ENCODE measurements around the gene ZNF219. TPM values are rescaled to one million over a fixed set of nuclear protein-coding genes. Genes with fewer than 3 reads are reported as not detected.

Gene ZNF219
- total RNA-seq, 1 experiment from 2014 or later: 84.5 TPM

DNA sequence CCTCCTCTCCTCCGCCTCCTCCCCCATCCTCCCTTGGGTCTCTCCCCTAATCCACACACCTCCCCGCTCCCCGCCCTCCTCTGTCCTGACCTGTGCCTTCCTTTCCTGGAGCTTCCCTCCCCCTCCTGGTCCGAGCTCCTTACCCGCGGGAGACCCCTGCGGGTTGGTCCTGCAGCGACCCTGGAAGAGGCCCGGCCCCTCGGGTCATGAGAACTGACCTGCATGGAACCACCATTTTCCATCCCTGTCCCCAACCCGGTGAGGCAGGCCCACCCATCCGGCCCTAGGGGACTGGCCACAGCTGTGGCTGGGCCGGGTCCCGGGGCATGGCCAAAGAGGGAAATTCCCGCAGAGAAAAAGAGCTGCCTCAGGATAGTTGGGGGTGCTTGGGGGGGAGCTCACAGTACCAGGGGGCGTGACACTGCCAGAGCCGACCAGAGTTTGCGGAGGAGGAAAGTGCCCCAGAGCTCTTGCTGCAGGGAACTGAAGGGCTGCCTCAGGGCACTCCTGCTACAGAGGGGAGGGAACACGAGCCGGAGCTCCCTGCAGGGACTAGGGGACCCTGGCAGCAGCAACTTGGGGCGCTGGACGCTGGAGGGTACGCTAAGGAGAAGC lies 27.7 kb downstream of the ZNF219 start:
- Mint-ChIP-seq H3K27me3 (ENCODE audit: low read depth) (peaks cover 16% of the 10 kb centered on the region), H3K4me1 (peaks cover 26 to 30% of the 10 kb centered on the region in 2 experiments), H3K36me3 (ENCODE audit: insufficient read depth in 1 of 3, low read depth in 3 of 3) (peaks cover 22 to 36% (median 30%) of the 10 kb centered on the region in 3 experiments), H3K9me3 (no peaks in the 10 kb centered on the region), H3K4me3 (peak overlapping the region; percentile 88 to 96), H3K27ac (peak overlapping the region; percentile 95 to 98 (median 95))
- H2AFZ ChIP-seq (ENCODE audit: low read length): no peak overlapping the region
- peak overlapping the region; percentile 33 for H3K18ac ChIP-seq (ENCODE audit: insufficient read length, low read depth, low read length)
- no peak overlapping the region for H2AK5ac ChIP-seq (ENCODE audit: insufficient read length, low read length)
- no peak overlapping the region for H2BK20ac ChIP-seq (ENCODE audit: low read depth, low read length, poor library complexity, severe bottlenecking)
- H3K9ac ChIP-seq (ENCODE audit: extremely low read depth, insufficient read length, low read length): peak overlapping the region; percentile 39
- no peak overlapping the region for H2BK120ac ChIP-seq (ENCODE audit: low read depth, low read length, poor library complexity, severe bottlenecking)
- H3K23ac ChIP-seq (ENCODE audit: insufficient read length, low read depth, low read length): no peak overlapping the region
- peak; percentile 81 for DNase-seq
- H3K79me2 ChIP-seq (ENCODE audit: insufficient read depth, low read length): no peaks in the 10 kb centered on the region
- H3K4ac ChIP-seq (ENCODE audit: low read depth, low read length): no peak overlapping the region
- no peaks in the 10 kb centered on the region for H4K20me1 ChIP-seq (ENCODE audit: control insufficient read depth, insufficient read depth, insufficient read length)
- H4K8ac ChIP-seq (replicated peaks; ENCODE audit: insufficient read length, low read depth, low read length): no peak overlapping the region
- H3K27ac ChIP-seq (ENCODE audit: insufficient read length, low read depth, low read length): no peak overlapping the region
- H2BK5ac ChIP-seq (ENCODE audit: insufficient read length, low read length): no peak overlapping the region
- peak; percentile 26; the same call in 2 of the 3 replicates for TF ChIP-seq CTCF (conservative IDR thresholded peaks at IDR 0.05)
- no peak overlapping the region for H4K5ac ChIP-seq (ENCODE audit: insufficient read length, low read depth, low read length)
- peak overlapping the region; percentile 13; the same call in 1 of the 2 replicates for H3K14ac ChIP-seq (ENCODE audit: insufficient read depth, low read length)
- no peak overlapping the region for H4K91ac ChIP-seq (ENCODE audit: insufficient read length, low read depth, low read length)
- H2BK12ac ChIP-seq (ENCODE audit: insufficient read length, low read depth, low read length): no peak overlapping the region
- H3K4me2 ChIP-seq (ENCODE audit: insufficient read depth, insufficient read length, low read length): peak overlapping the region; percentile 76
- H3K4me1 ChIP-seq (ENCODE audit: insufficient read depth, low read length): peaks cover 4% of the 10 kb centered on the region; the same call in 1 of the 2 replicates
- no peak overlapping the region for H2BK15ac ChIP-seq (ENCODE audit: low read depth, low read length)
- H3K23me2 ChIP-seq (ENCODE audit: insufficient read length, low read depth, low read length, poor library complexity, severe bottlenecking): peaks cover 31% of the 10 kb centered on the region
- H3K27me3 ChIP-seq (ENCODE audit: insufficient read depth, low read length): no peaks in the 10 kb centered on the region
- WGBS (ENCODE audit: extremely low coverage, insufficient read length, low lambda C conversion rate): no CpG with 5 or more reads among the region's 23 CpGs
- H3K9me3 ChIP-seq (ENCODE audit: control insufficient read depth, low read depth, low read length): no peaks in the 10 kb centered on the region
- no peaks in the 10 kb centered on the region for H3K79me1 ChIP-seq (ENCODE audit: insufficient read depth, low read depth, low read length, poor library complexity, severe bottlenecking)
- H3K56ac ChIP-seq (ENCODE audit: insufficient read length, low read depth, low read length): no peak overlapping the region
- H3T11ph ChIP-seq (ENCODE audit: low read length): no peak overlapping the region

Measured in H9 (cell line).